ENCODE data around the gene SARDH.

The SARDH gene

GRCh38 chr9:133647148-133647547, 91.0 kb downstream of the SARDH start:
- H3K4me2 ChIP-seq: no peak overlapping the region
- no peak overlapping the region for H2AFZ ChIP-seq (ENCODE audit: low read depth)
- no peak overlapping the region for H3K27ac ChIP-seq
- H3K4me1 ChIP-seq (ENCODE audit: low read depth, poor library complexity, severe bottlenecking): no peaks in the 10 kb centered on the region
- no peak overlapping the region for H3K9ac ChIP-seq
- no peaks in the 10 kb centered on the region for H4K20me1 ChIP-seq (ENCODE audit: insufficient read depth)
- H3K27me3 ChIP-seq (ENCODE audit: insufficient read depth, low read depth): peaks cover 85% of the 10 kb centered on the region
- H3K4me3 ChIP-seq (IDR thresholded peaks at IDR 0.05; ENCODE audit: insufficient read depth, low read depth, low read length): no peak overlapping the region
- no peaks in the 10 kb centered on the region for H3K36me3 ChIP-seq (ENCODE audit: insufficient read depth)
- no peaks in the 10 kb centered on the region for H3K79me2 ChIP-seq (ENCODE audit: insufficient read depth, low read depth)
- no peak for TF ChIP-seq CTCF (conservative IDR thresholded peaks at IDR 0.05; ENCODE audit: low read depth, low read length)

- Histone ChIP-seq H3K4me2 (no peak overlapping the region), H3K36me3 (ENCODE audit: insufficient read depth) (no peaks in the 10 kb centered on the region), H3K79me2 (ENCODE audit: insufficient read depth, low read depth) (no peaks in the 10 kb centered on the region), H3K9ac (no peak overlapping the region), H3K4me1 (ENCODE audit: low read depth, poor library complexity, severe bottlenecking) (no peaks in the 10 kb centered on the region), H2AFZ (ENCODE audit: low read depth) (no peak overlapping the region), H4K20me1 (ENCODE audit: insufficient read depth) (no peaks in the 10 kb centered on the region), H3K27me3 (ENCODE audit: insufficient read depth, low read depth) (peaks cover 86% of the 10 kb centered on the region), H3K4me3 (IDR thresholded peaks at IDR 0.05; ENCODE audit: insufficient read depth, low read depth, low read length) (no peak overlapping the region), H3K27ac (no peak overlapping the region)
- no peak for TF ChIP-seq CTCF (conservative IDR thresholded peaks at IDR 0.05; ENCODE audit: low read depth, low read length)
These were observed 93.0 kb downstream of the SARDH start for GRCh38 chr9:133645021-133645765.

GRCh38 chr9:133643978-133644760, 94.0 kb downstream of the SARDH start:
- no peaks in the 10 kb centered on the region for H3K79me2 ChIP-seq (ENCODE audit: insufficient read depth, low read depth)
- no peaks in the 10 kb centered on the region for H3K4me1 ChIP-seq (ENCODE audit: low read depth, poor library complexity, severe bottlenecking)
- H2AFZ ChIP-seq (ENCODE audit: low read depth): no peak overlapping the region
- peaks cover 80% of the 10 kb centered on the region for H3K27me3 ChIP-seq (ENCODE audit: insufficient read depth, low read depth)
- no peaks in the 10 kb centered on the region for H3K36me3 ChIP-seq (ENCODE audit: insufficient read depth)
- no peak overlapping the region for H3K4me2 ChIP-seq
- no peak overlapping the region for H3K27ac ChIP-seq
- H3K9ac ChIP-seq: no peak overlapping the region
- H4K20me1 ChIP-seq (ENCODE audit: insufficient read depth): no peaks in the 10 kb centered on the region
- no peak for TF ChIP-seq CTCF (conservative IDR thresholded peaks at IDR 0.05; ENCODE audit: low read depth, low read length)
- H3K4me3 ChIP-seq (IDR thresholded peaks at IDR 0.05; ENCODE audit: insufficient read depth, low read depth, low read length): no peak overlapping the region

GRCh38 chr9:133643362-133643755, 94.8 kb downstream of the SARDH start:
- Histone ChIP-seq H3K4me2 (no peak overlapping the region), H2AFZ (ENCODE audit: low read depth) (no peak overlapping the region), H3K4me1 (ENCODE audit: low read depth, poor library complexity, severe bottlenecking) (no peaks in the 10 kb centered on the region), H3K9ac (no peak overlapping the region), H3K36me3 (ENCODE audit: insufficient read depth) (no peaks in the 10 kb centered on the region), H4K20me1 (ENCODE audit: insufficient read depth) (no peaks in the 10 kb centered on the region), H3K27ac (no peak overlapping the region), H3K27me3 (ENCODE audit: insufficient read depth, low read depth) (peaks cover 80% of the 10 kb centered on the region), H3K79me2 (ENCODE audit: insufficient read depth, low read depth) (no peaks in the 10 kb centered on the region), H3K4me3 (IDR thresholded peaks at IDR 0.05; ENCODE audit: insufficient read depth, low read depth, low read length) (no peak overlapping the region)
- no peak for TF ChIP-seq CTCF (conservative IDR thresholded peaks at IDR 0.05; ENCODE audit: low read depth, low read length)

Data from KMS-11 (cell line).